Measurements from ENCODE around the gene ACBD3. TPM values are rescaled to one million over a fixed set of nuclear protein-coding genes. Genes with fewer than 3 reads are reported as not detected.

ACBD3 gene
- 22.7 TPM for polyA plus RNA-seq (2013)

DNA sequence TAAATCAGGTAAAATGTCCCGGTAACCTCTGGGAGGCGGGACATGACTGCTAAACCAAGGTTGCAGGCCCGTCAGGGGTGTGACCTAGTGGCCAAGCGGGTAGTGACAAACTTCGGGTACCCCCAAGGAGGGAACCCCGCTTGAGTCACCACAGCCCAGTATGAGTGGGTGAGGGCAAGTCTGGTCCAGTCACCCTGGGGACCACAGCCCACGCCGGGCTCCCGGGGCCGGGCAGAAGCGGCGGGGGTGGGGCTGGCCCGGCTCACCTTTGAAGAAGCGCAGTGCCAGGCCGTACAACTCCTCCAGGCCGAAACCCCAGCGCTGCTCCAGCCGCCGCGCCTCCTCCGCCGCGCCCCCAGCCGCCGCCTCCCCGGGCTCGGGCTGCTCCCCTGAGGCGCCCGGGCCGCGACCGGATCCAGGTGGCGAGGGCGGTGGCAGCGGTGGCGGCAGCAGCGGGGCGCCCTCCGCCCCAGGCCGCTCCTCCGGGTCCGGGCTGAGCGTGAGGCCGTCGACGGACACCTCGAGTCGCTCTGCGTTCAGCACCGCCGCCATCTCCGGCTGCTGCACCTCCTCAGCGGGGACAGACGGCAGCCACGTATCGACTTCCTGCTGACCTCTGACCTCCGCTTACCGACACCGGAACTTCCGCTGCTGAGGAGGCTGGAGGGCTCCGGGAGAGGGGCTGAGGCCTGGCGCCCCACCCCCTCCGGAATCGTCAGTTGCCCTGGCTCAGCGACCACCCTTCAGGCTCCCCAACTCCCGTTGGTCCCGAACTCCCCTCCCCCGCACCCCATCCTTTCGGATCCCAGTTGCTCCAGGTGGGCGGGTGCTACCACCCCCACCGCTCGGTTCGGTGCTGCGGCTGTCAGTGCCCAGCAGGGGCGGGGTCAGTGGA, at the start of gene ACBD3:
ACBD3 (minus strand) TSS at position 618 of the 895 bp plus-strand sequence; CDS start at position 552, 66 bp downstream.
- peak within 1 kb of the TSS; percentile 41 to 95 (median 93) for H3K4me3 ChIP-seq (ENCODE audit: control insufficient read depth in 1 of 7, extremely low read depth in 1 of 7, insufficient read depth in 4 of 7, low read depth in 2 of 7, low read length in 6 of 7)
- H3K36me3 ChIP-seq (ENCODE audit: control insufficient read depth in 4 of 4, insufficient read depth in 4 of 4, low read length in 3 of 4), result peaks cover 0 to 4% (median 0%) of the 10 kb centered on the region in 4 experiments
- CTCF ChIA-PET, result interaction anchor here (0.9 to 5.2 kb wide), 3 partner anchors 8 to 12 kb away, joined by 3 to 28 read pairs (median 13); no protein-coding TSS in a partner anchor
- peak within 1 kb of the TSS; percentile 68 to 87 for H3K27ac ChIP-seq (ENCODE audit: insufficient read depth in 1 of 2, low read depth in 1 of 2, low read length in 2 of 2, poor library complexity in 1 of 2, severe bottlenecking in 2 of 2)
- WGBS (ENCODE audit: insufficient coverage), result 0% methylated on average over 75 of the region's 75 CpGs
- no peaks in the 10 kb centered on the region for H3K9me3 ChIP-seq (ENCODE audit: control extremely low read depth in 1 of 5, control insufficient read depth in 4 of 5, insufficient read depth in 2 of 5, low read depth in 1 of 5, low read length in 4 of 5)
- no peaks in the 10 kb centered on the region for H3K27me3 ChIP-seq (replicated peaks in 2 of 5; ENCODE audit: control insufficient read depth in 4 of 5, insufficient read depth in 5 of 5, low read length in 4 of 5)
- peaks cover 17 to 37% (median 30%) of the 10 kb centered on the region in 4 experiments for H3K4me1 ChIP-seq (ENCODE audit: control extremely low read depth in 1 of 4, control insufficient read depth in 4 of 4, insufficient read depth in 4 of 4, low read length in 3 of 4)
- DNase-seq, result peak; percentile 86 to 93 (median 90)
- POLR2A ChIA-PET, result interaction anchor here (0.7 kb wide), 1 partner anchor 754 kb away, joined by 3 read pairs; the partner anchor contains the start of gene COQ8A

DNA sequence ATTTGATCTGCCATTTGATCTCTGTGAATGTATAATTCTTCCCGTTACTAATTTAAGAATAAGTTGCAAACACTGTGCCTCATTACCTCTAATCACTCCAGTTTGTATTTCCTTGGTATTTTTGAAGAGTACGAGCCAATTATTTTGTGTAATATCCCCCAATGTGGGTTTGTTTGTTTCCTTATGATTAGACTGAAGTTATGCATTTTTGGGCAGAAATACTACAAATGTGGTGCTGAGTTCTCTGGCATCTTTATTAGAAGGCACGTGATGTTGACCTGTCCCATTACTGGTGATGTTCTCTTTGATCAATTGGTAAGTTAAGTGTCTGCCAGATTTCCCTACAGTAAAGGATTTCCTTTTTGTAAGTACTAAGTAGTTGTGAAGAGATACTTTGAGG, 47.3 kb upstream of the ACBD3 start:
- H3K9me3 ChIP-seq (ENCODE audit: control extremely low read depth in 1 of 5, control insufficient read depth in 4 of 5, insufficient read depth in 2 of 5, low read depth in 1 of 5, low read length in 4 of 5), result no peaks in the 10 kb centered on the region
- peak; percentile 54 to 74 (median 58) for DNase-seq
- H3K4me1 ChIP-seq (ENCODE audit: control extremely low read depth in 1 of 4, control insufficient read depth in 4 of 4, insufficient read depth in 4 of 4, low read length in 3 of 4), result peaks cover 0 to 7% (median 1%) of the 10 kb centered on the region in 4 experiments
- H3K27me3 ChIP-seq (replicated peaks in 2 of 5; ENCODE audit: control insufficient read depth in 4 of 5, insufficient read depth in 5 of 5, low read length in 4 of 5), result no peaks in the 10 kb centered on the region
- ChIA-PET CTCF (no interaction called here), POLR2A (no interaction called here)
- no peak overlapping the region for H3K4me3 ChIP-seq (ENCODE audit: control insufficient read depth in 1 of 7, extremely low read depth in 1 of 7, insufficient read depth in 4 of 7, low read depth in 2 of 7, low read length in 6 of 7)
- H3K36me3 ChIP-seq (ENCODE audit: control insufficient read depth in 4 of 4, insufficient read depth in 4 of 4, low read length in 3 of 4), result peaks cover 7 to 41% (median 17%) of the 10 kb centered on the region in 4 experiments
- H3K27ac ChIP-seq (ENCODE audit: insufficient read depth in 1 of 2, low read depth in 1 of 2, low read length in 2 of 2, poor library complexity in 1 of 2, severe bottlenecking in 2 of 2), result no peak overlapping the region
- 49% methylated on average over 2 of the region's 3 CpGs for WGBS (ENCODE audit: insufficient coverage)

DNA sequence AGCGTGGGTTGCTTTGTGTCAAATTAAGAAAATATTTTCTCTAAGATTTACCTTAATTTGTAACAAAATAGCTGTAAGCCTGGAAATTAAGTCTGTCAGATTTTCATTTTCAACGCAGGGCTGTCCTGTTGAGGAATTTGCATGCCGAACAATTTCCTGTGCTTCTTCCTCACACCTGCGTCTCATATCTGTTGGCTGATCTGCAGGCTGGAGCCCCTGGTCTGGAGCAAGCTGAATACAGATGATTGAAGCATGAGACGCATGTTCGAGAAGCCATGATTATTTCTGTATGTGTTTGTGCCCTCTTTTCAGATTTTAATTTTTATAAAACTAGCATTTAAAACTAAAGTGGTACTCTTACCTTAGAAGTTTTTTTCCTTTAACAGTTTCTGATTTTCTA, 46.8 kb upstream of the ACBD3 start:
- no peak overlapping the region for H3K4me3 ChIP-seq (ENCODE audit: control insufficient read depth in 1 of 7, extremely low read depth in 1 of 7, insufficient read depth in 4 of 7, low read depth in 2 of 7, low read length in 6 of 7)
- ChIA-PET CTCF (interaction anchor here (0.9 kb wide), 2 partner anchors 36 to 53 kb away, joined by 3 read pairs; no protein-coding TSS in a partner anchor), POLR2A (no interaction called here)
- no peaks in the 10 kb centered on the region for H3K9me3 ChIP-seq (ENCODE audit: control extremely low read depth in 1 of 5, control insufficient read depth in 4 of 5, insufficient read depth in 2 of 5, low read depth in 1 of 5, low read length in 4 of 5)
- peaks cover 9 to 45% (median 18%) of the 10 kb centered on the region in 4 experiments for H3K36me3 ChIP-seq (ENCODE audit: control insufficient read depth in 4 of 4, insufficient read depth in 4 of 4, low read length in 3 of 4)
- WGBS (ENCODE audit: insufficient coverage), result 33% methylated on average over 3 of the region's 6 CpGs
- no peak overlapping the region for H3K27ac ChIP-seq (ENCODE audit: insufficient read depth in 1 of 2, low read depth in 1 of 2, low read length in 2 of 2, poor library complexity in 1 of 2, severe bottlenecking in 2 of 2)
- peak in 1 of 3 donors; percentile 18 for DNase-seq
- peaks cover 0 to 7% (median 1%) of the 10 kb centered on the region in 4 experiments for H3K4me1 ChIP-seq (ENCODE audit: control extremely low read depth in 1 of 4, control insufficient read depth in 4 of 4, insufficient read depth in 4 of 4, low read length in 3 of 4)
- no peaks in the 10 kb centered on the region for H3K27me3 ChIP-seq (replicated peaks in 2 of 5; ENCODE audit: control insufficient read depth in 4 of 5, insufficient read depth in 5 of 5, low read length in 4 of 5)

DNA sequence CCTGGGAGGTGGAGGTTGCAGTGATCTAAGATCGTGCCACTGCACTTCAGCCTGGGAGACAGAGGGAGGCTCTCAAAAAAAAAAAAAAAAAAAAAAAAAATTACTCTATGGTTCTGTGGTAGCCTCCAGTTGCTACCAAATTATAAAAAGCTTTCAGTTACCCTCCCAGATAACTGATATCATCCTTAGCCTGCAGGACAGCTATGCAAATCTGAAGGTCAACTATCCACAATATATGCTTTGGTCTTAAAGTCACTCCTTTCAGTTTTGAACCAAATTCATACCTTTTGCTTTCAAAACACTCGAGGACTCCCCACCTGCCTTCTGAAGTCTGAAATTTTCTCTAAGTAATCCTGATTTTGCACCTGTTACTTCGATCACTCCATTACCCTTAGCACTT, 40.1 kb upstream of the ACBD3 start:
- CTCF ChIA-PET, result no interaction called here
- Histone ChIP-seq H3K9me3 (ENCODE audit: control extremely low read depth in 1 of 5, control insufficient read depth in 4 of 5, insufficient read depth in 2 of 5, low read depth in 1 of 5, low read length in 4 of 5) (no peaks in the 10 kb centered on the region), H3K4me1 (ENCODE audit: control extremely low read depth in 1 of 4, control insufficient read depth in 4 of 4, insufficient read depth in 4 of 4, low read length in 3 of 4) (peaks cover 0 to 9% (median 8%) of the 10 kb centered on the region in 4 experiments), H3K27me3 (replicated peaks in 2 of 5; ENCODE audit: control insufficient read depth in 4 of 5, insufficient read depth in 5 of 5, low read length in 4 of 5) (no peaks in the 10 kb centered on the region), H3K36me3 (ENCODE audit: control insufficient read depth in 4 of 4, insufficient read depth in 4 of 4, low read length in 3 of 4) (peaks cover 3 to 15% (median 8%) of the 10 kb centered on the region in 4 experiments), H3K27ac (ENCODE audit: insufficient read depth in 1 of 2, low read depth in 1 of 2, low read length in 2 of 2, poor library complexity in 1 of 2, severe bottlenecking in 2 of 2) (no peak overlapping the region), H3K4me3 (ENCODE audit: control insufficient read depth in 1 of 7, extremely low read depth in 1 of 7, insufficient read depth in 4 of 7, low read depth in 2 of 7, low read length in 6 of 7) (no peak overlapping the region)
- DNase-seq, result no peak
- POLR2A ChIA-PET, result no interaction called here
- WGBS (ENCODE audit: insufficient coverage), result 88% methylated on average over 1 of the region's 3 CpGs

DNA sequence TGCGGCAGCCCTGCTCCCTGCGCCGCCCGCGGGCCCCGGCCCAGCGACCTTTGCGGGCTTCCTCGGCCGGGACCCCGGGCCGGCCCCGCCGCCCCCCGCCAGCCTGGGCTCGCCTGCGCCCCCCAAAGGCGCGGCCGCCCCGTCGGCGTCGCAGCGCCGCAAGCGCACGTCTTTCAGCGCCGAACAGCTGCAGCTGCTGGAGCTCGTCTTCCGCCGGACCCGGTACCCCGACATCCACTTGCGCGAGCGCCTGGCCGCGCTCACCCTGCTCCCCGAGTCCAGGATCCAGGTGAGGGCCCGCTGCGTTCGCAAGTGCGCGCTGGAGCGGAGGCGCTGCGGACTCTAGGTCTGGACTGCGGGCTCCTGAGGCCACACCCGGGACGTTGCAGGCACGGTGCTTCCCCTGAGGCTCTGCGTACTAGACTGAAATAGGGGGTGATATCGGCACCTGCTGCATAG, 37.3 kb upstream of the ACBD3 start:
- ChIA-PET CTCF (interaction anchor here (0.9 to 1.6 kb wide), 2 partner anchors 12 to 98 kb away, joined by 3 to 5 read pairs; no protein-coding TSS in a partner anchor), POLR2A (no interaction called here)
- no peaks in the 10 kb centered on the region for H3K27me3 ChIP-seq (replicated peaks in 2 of 5; ENCODE audit: control insufficient read depth in 4 of 5, insufficient read depth in 5 of 5, low read length in 4 of 5)
- WGBS (ENCODE audit: insufficient coverage), result under 1% methylated on average over 29 of the region's 55 CpGs
- H3K27ac ChIP-seq (ENCODE audit: insufficient read depth in 1 of 2, low read depth in 1 of 2, low read length in 2 of 2, poor library complexity in 1 of 2, severe bottlenecking in 2 of 2), result no peak overlapping the region
- DNase-seq, result peak; percentile 44 to 82 (median 68)
- peaks cover 0 to 9% (median 8%) of the 10 kb centered on the region in 4 experiments for H3K4me1 ChIP-seq (ENCODE audit: control extremely low read depth in 1 of 4, control insufficient read depth in 4 of 4, insufficient read depth in 4 of 4, low read length in 3 of 4)
- no peaks in the 10 kb centered on the region for H3K9me3 ChIP-seq (ENCODE audit: control extremely low read depth in 1 of 5, control insufficient read depth in 4 of 5, insufficient read depth in 2 of 5, low read depth in 1 of 5, low read length in 4 of 5)
- peaks cover 0 to 8% (median 4%) of the 10 kb centered on the region in 4 experiments for H3K36me3 ChIP-seq (ENCODE audit: control insufficient read depth in 4 of 4, insufficient read depth in 4 of 4, low read length in 3 of 4)
- peak overlapping the region; percentile 68 to 88 (median 73) for H3K4me3 ChIP-seq (ENCODE audit: control insufficient read depth in 1 of 7, extremely low read depth in 1 of 7, insufficient read depth in 4 of 7, low read depth in 2 of 7, low read length in 6 of 7)

DNA sequence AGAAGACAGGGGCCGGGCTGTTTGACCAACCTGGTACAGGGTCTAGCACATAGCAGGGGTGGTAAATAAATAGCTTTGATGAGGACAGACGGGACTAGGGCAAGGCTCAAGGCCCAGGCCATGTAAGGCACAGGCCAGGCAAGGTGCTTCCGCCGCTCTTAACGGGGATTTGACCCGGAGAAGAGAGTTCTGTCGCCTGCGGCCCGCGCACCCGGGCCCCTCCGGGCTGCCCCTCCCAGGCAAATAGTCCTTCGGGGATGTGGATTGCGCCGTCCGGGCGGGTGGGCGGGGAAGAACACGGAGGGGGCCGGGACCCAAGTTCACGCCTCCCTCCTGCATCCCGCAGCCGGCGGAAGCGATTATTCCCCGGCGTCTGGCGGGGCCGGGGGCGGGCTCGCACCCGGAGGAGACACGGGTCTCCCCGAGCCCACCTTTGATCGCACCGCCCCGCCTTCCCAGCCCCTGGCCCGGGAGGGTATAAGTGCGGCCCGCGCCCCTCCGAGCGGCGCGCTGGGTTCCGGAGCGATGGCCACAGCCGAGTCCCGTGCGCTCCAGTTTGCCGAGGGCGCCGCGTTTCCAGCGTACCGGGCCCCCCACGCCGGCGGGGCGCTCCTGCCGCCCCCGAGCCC, 36.7 kb upstream of the ACBD3 start, which contains the start of gene MIXL1:
MIXL1 (plus strand) TSS at position 508 of the 629 bp plus-strand sequence; CDS start at position 526, 18 bp downstream.
- Histone ChIP-seq H3K4me1 (ENCODE audit: control extremely low read depth in 1 of 4, control insufficient read depth in 4 of 4, insufficient read depth in 4 of 4, low read length in 3 of 4) (peaks cover 0 to 9% (median 8%) of the 10 kb centered on the region in 4 experiments), H3K4me3 (ENCODE audit: control insufficient read depth in 1 of 7, extremely low read depth in 1 of 7, insufficient read depth in 4 of 7, low read depth in 2 of 7, low read length in 6 of 7) (peak within 1 kb of the TSS; percentile 68 to 88 (median 73)), H3K36me3 (ENCODE audit: control insufficient read depth in 4 of 4, insufficient read depth in 4 of 4, low read length in 3 of 4) (peaks cover 0 to 3% (median under 1%) of the 10 kb centered on the region in 4 experiments), H3K9me3 (ENCODE audit: control extremely low read depth in 1 of 5, control insufficient read depth in 4 of 5, insufficient read depth in 2 of 5, low read depth in 1 of 5, low read length in 4 of 5) (no peaks in the 10 kb centered on the region), H3K27ac (ENCODE audit: insufficient read depth in 1 of 2, low read depth in 1 of 2, low read length in 2 of 2, poor library complexity in 1 of 2, severe bottlenecking in 2 of 2) (no peak within 1 kb of the TSS), H3K27me3 (replicated peaks in 2 of 5; ENCODE audit: control insufficient read depth in 4 of 5, insufficient read depth in 5 of 5, low read length in 4 of 5) (no peaks in the 10 kb centered on the region)
- ChIA-PET CTCF (interaction anchor here (1.3 to 1.6 kb wide), 2 partner anchors 98 to 112 kb away, joined by 4 to 5 read pairs; no protein-coding TSS in a partner anchor), POLR2A (no interaction called here)
- 3% methylated on average over 59 of the region's 62 CpGs for WGBS (ENCODE audit: insufficient coverage)
- peak; percentile 34 to 64 (median 45) for DNase-seq

Data from common myeloid progenitor, CD34-positive (primary cell).